Stimulated activated CD4-positive, alpha-beta T cell treated with anti-CD3 and anti-CD28 coated beads, Interleukin-1b, Interleukin-23, amount 100 ng/mL, for 1 hour (primary cell): ENCODE measurements around the gene SLC8A1.

Experiments
- DNase-seq, 2 donors: peaks; one replicate each; pipeline ENCODE4 v3.0.0-alpha.2; 2020; ENCODE audit warnings: low read depth in 2 of 2

Gene SLC8A1

GRCh38 chr2:40458271-40458794 is 6.4 kb upstream of the SLC8A1 start:
- DNase-seq: no peak

- no peak for DNase-seq
Measured at GRCh38 chr2:40457837-40458236, 5.9 kb upstream of the SLC8A1 start.

GRCh38 chr2:40457366-40457765 is 5.5 kb upstream of the SLC8A1 start:
- DNase-seq: no peak

GRCh38 chr2:40456926-40457325 is 5.0 kb upstream of the SLC8A1 start:
- DNase-seq: no peak

- DNase-seq: no peak
Measured at GRCh38 chr2:40455661-40456060, 3.8 kb upstream of the SLC8A1 start.

GRCh38 chr2:40454321-40454720 is 2.4 kb upstream of the SLC8A1 start:
- no peak for DNase-seq

- no peak for DNase-seq
Measured at GRCh38 chr2:40452786-40453185, 896 bp upstream of the SLC8A1 start.

GRCh38 chr2:40450796-40451430 is 977 bp downstream of the SLC8A1 start:
- no peak for DNase-seq

- DNase-seq: no peak
Measured at GRCh38 chr2:40450066-40450795, 1.7 kb downstream of the SLC8A1 start.

GRCh38 chr2:40448476-40449079 is 3.3 kb downstream of the SLC8A1 start:
- DNase-seq: no peak

GRCh38 chr2:40445467-40445866 is 6.4 kb downstream of the SLC8A1 start:
- no peak for DNase-seq

- DNase-seq: no peak
Measured at GRCh38 chr2:40440835-40441234, 11.1 kb downstream of the SLC8A1 start.

- DNase-seq: no peak
Measured at GRCh38 chr2:40439473-40439872, 12.4 kb downstream of the SLC8A1 start.

- DNase-seq: no peak
Measured at GRCh38 chr2:40436093-40436475, 15.8 kb downstream of the SLC8A1 start.

GRCh38 chr2:40435426-40436092 is 16.3 kb downstream of the SLC8A1 start:
- no peak for DNase-seq

- DNase-seq: no peak
Measured at GRCh38 chr2:40434731-40435271, 17.1 kb downstream of the SLC8A1 start.

GRCh38 chr2:40433736-40434135 is 18.2 kb downstream of the SLC8A1 start:
- DNase-seq: no peak

GRCh38 chr2:40432921-40433483 is 18.9 kb downstream of the SLC8A1 start:
- no peak for DNase-seq

GRCh38 chr2:40431600-40431955 is 20.3 kb downstream of the SLC8A1 start:
- DNase-seq: no peak

- DNase-seq: no peak
Measured at GRCh38 chr2:40430776-40431599, 20.9 kb downstream of the SLC8A1 start.

GRCh38 chr2:40428439-40428838 is 23.5 kb downstream of the SLC8A1 start:
- DNase-seq: no peak
